ENCODE results near the gene ARF5. TPM values are rescaled to one million over a fixed set of nuclear protein-coding genes. Genes with fewer than 3 reads are reported as not detected.

Gene ARF5
- total and polyA plus RNA-seq, 2 of the 8 experiments (the other 6 are each of a cell fraction or from before 2014, with no cell fraction given), result 154 to 579 TPM

GRCh38 chr7:127598318-127598717 is 10.1 kb downstream of the ARF5 start (continued):
- peak; percentile 94 to 97 (median 96) for TF ChIP-seq CTCF (IDR thresholded peaks at IDR 0.05; ENCODE audit: control extremely low read depth in 1 of 3, insufficient read depth in 1 of 3, low read depth in 1 of 3, low read length in 3 of 3)
- peak; percentile 65; the same call in 1 of the 2 replicates for TF ChIP-seq TEAD4 (IDR thresholded peaks at IDR 0.05; ENCODE audit: low read depth, low read length)
- TF ChIP-seq SIN3A (conservative IDR thresholded peaks at IDR 0.05 in 1 of 2, IDR thresholded peaks at IDR 0.05 in 1 of 2; ENCODE audit: low read depth in 1 of 2, low read length in 2 of 2), result 0 out of 4 replicates have a peak, but pooled peaks of 1 of the 2 experiments have one; percentile 37
- TF ChIP-seq YY1 (IDR thresholded peaks at IDR 0.05; ENCODE audit: low read depth, low read length), result peak; percentile 93
- no peak for TF ChIP-seq POLR2A (IDR thresholded peaks at IDR 0.05; ENCODE audit: control extremely low read depth in 1 of 2, low read depth in 2 of 2, low read length in 2 of 2)
